ENCODE data around the gene AQP12B. TPM values are rescaled to one million over a fixed set of nuclear protein-coding genes. Genes with fewer than 3 reads are reported as not detected.
"Not testable (repeated sequence)": the region's sequence is repeated elsewhere in the genome, so short reads cannot be mapped to it uniquely, and the experiment has no call there.

Gene AQP12B
- total and polyA plus RNA-seq, 5 donors: not detected

- intact Hi-C loops (cut with DNase I): no loop called here
- no peak overlapping the region for H3K4me3 ChIP-seq (ENCODE audit: low read length)
- H3K4me1 ChIP-seq (ENCODE audit: control insufficient read depth, insufficient read depth, low read length): no peaks in the 10 kb centered on the region
- ATAC-seq (peak in 1 of 2 donors; percentile 8), DNase-seq (peak in 1 of 3 donors; percentile 34)
- 89% methylated on average over 14 of the region's 14 CpGs for WGBS
- H3K9me3 ChIP-seq (ENCODE audit: control insufficient read depth, low read length): no peaks in the 10 kb centered on the region
- H3K27me3 ChIP-seq (ENCODE audit: control insufficient read depth, insufficient read depth): no peaks in the 10 kb centered on the region
- no peak overlapping the region for H3K27ac ChIP-seq (ENCODE audit: low read length)
Measured at GRCh38 chr2:240687741-240688552, 5.3 kb upstream of the AQP12B start.

- Histone ChIP-seq H3K27me3 (ENCODE audit: control insufficient read depth, insufficient read depth) (no peaks in the 10 kb centered on the region), H3K9me3 (ENCODE audit: control insufficient read depth, low read length) (no peaks in the 10 kb centered on the region), H3K4me3 (ENCODE audit: low read length) (no peak overlapping the region), H3K27ac (ENCODE audit: low read length) (no peak overlapping the region), H3K4me1 (ENCODE audit: control insufficient read depth, insufficient read depth, low read length) (no peaks in the 10 kb centered on the region)
- DNase-seq: peak in 1 of 3 donors; percentile 27
- ATAC-seq: no peak
- 77% methylated on average over 20 of the region's 20 CpGs for WGBS
- intact Hi-C loops (cut with DNase I): no loop called here
Measured at GRCh38 chr2:240687045-240687740, 4.5 kb upstream of the AQP12B start.

- H3K27ac ChIP-seq (ENCODE audit: low read length): no peak overlapping the region
- DNase-seq (no peak), ATAC-seq (no peak)
- intact Hi-C loops (cut with DNase I): no loop called here
- 46% methylated on average over 6 of the region's 6 CpGs for WGBS
- H3K4me1 ChIP-seq (ENCODE audit: control insufficient read depth, insufficient read depth, low read length): no peaks in the 10 kb centered on the region
- H3K27me3 ChIP-seq (ENCODE audit: control insufficient read depth, insufficient read depth): no peaks in the 10 kb centered on the region
- no peak overlapping the region for H3K4me3 ChIP-seq (ENCODE audit: low read length)
- no peaks in the 10 kb centered on the region for H3K9me3 ChIP-seq (ENCODE audit: control insufficient read depth, low read length)
Measured at GRCh38 chr2:240686460-240686859, 3.8 kb upstream of the AQP12B start.

GRCh38 chr2:240685771-240686371 lies 3.2 kb upstream of the AQP12B start:
- DNase-seq: peak in 1 of 3 donors; percentile 11
- H3K4me1 ChIP-seq (ENCODE audit: control insufficient read depth, insufficient read depth, low read length): no peaks in the 10 kb centered on the region
- ATAC-seq: no peak
- WGBS: 70% methylated on average over 10 of the region's 10 CpGs
- no peaks in the 10 kb centered on the region for H3K9me3 ChIP-seq (ENCODE audit: control insufficient read depth, low read length)
- no peaks in the 10 kb centered on the region for H3K27me3 ChIP-seq (ENCODE audit: control insufficient read depth, insufficient read depth)
- no peak overlapping the region for H3K4me3 ChIP-seq (ENCODE audit: low read length)
- intact Hi-C loops (cut with DNase I): no loop called here
- H3K27ac ChIP-seq (ENCODE audit: low read length): no peak overlapping the region

GRCh38 chr2:240683980-240684728 lies 1.5 kb upstream of the AQP12B start:
- H3K4me1 ChIP-seq (ENCODE audit: control insufficient read depth, insufficient read depth, low read length); H3K9me3 ChIP-seq (ENCODE audit: control insufficient read depth, low read length); H3K27ac ChIP-seq (ENCODE audit: low read length); intact Hi-C loops (cut with DNase I); ATAC-seq; H3K27me3 ChIP-seq (ENCODE audit: control insufficient read depth, insufficient read depth); H3K4me3 ChIP-seq (ENCODE audit: low read length): not testable (repeated sequence)
- whole genome bisulfite sequencing: 66% methylated on average over 15 of the region's 15 CpGs
- DNase-seq: peak in 1 of 3 donors; percentile 18

- ATAC-seq; H3K27me3 ChIP-seq (ENCODE audit: control insufficient read depth, insufficient read depth): not testable (repeated sequence)
- WGBS: 74% methylated on average over 3 of the region's 15 CpGs
Measured at GRCh38 chr2:240683329-240683979, 769 bp upstream of the AQP12B start.

GRCh38 chr2:240680185-240680584 lies 2.5 kb downstream of the AQP12B start:
- DNase-seq: peak in 1 of 3 donors; percentile 16
- H3K27ac ChIP-seq (ENCODE audit: low read length); intact Hi-C loops (cut with DNase I); H3K9me3 ChIP-seq (ENCODE audit: control insufficient read depth, low read length); H3K4me3 ChIP-seq (ENCODE audit: low read length); H3K4me1 ChIP-seq (ENCODE audit: control insufficient read depth, insufficient read depth, low read length); H3K27me3 ChIP-seq (ENCODE audit: control insufficient read depth, insufficient read depth): not testable (repeated sequence)
- WGBS: 50% methylated on average over 2 of the region's 11 CpGs
- peak in 1 of 2 donors; percentile 19 for ATAC-seq

More at GRCh38 chr2:240683329-240683979, 769 bp upstream of the AQP12B start:
- H3K4me1 ChIP-seq (ENCODE audit: control insufficient read depth, insufficient read depth, low read length); DNase-seq; H3K4me3 ChIP-seq (ENCODE audit: low read length); intact Hi-C loops (cut with DNase I); H3K9me3 ChIP-seq (ENCODE audit: control insufficient read depth, low read length); H3K27ac ChIP-seq (ENCODE audit: low read length): not testable (repeated sequence)

GRCh38 chr2:240678909-240679308 lies 3.8 kb downstream of the AQP12B start:
- H3K27ac ChIP-seq (ENCODE audit: low read length); DNase-seq; ATAC-seq; H3K4me3 ChIP-seq (ENCODE audit: low read length); intact Hi-C loops (cut with DNase I); H3K4me1 ChIP-seq (ENCODE audit: control insufficient read depth, insufficient read depth, low read length); H3K9me3 ChIP-seq (ENCODE audit: control insufficient read depth, low read length); H3K27me3 ChIP-seq (ENCODE audit: control insufficient read depth, insufficient read depth): not testable (repeated sequence)
- WGBS: no CpG with 5 or more reads among the region's 19 CpGs

- H3K4me1 ChIP-seq (ENCODE audit: control insufficient read depth, insufficient read depth, low read length); DNase-seq; H3K4me3 ChIP-seq (ENCODE audit: low read length); H3K27me3 ChIP-seq (ENCODE audit: control insufficient read depth, insufficient read depth); H3K27ac ChIP-seq (ENCODE audit: low read length); H3K9me3 ChIP-seq (ENCODE audit: control insufficient read depth, low read length); intact Hi-C loops (cut with DNase I): not testable (repeated sequence)
- 58% methylated on average over 6 of the region's 14 CpGs for WGBS
- peak in 1 of 2 donors; percentile 24 for ATAC-seq
Measured at GRCh38 chr2:240678043-240678442, 4.6 kb downstream of the AQP12B start.

- H3K4me3 ChIP-seq (ENCODE audit: low read length); DNase-seq; H3K9me3 ChIP-seq (ENCODE audit: control insufficient read depth, low read length); H3K4me1 ChIP-seq (ENCODE audit: control insufficient read depth, insufficient read depth, low read length); H3K27ac ChIP-seq (ENCODE audit: low read length); H3K27me3 ChIP-seq (ENCODE audit: control insufficient read depth, insufficient read depth); intact Hi-C loops (cut with DNase I): not testable (repeated sequence)
- peak in 1 of 2 donors; percentile 41 for ATAC-seq
- WGBS: no CpG with 5 or more reads among the region's 24 CpGs
Measured at GRCh38 chr2:240675345-240675744, 7.3 kb downstream of the AQP12B start.

Measured in right cardiac atrium (tissue), 5 donors.